GM12874 (cell line): ENCODE results near the gene IQCE.

Experiments used
- TF ChIP-seq, protein P1 (sequence below): IDR thresholded peaks from 2 replicates; pipeline ENCODE4 v1.5.1; 2011; ENCODE audit warnings: low read depth, mild to moderate bottlenecking, control low read depth, low read length, moderate library complexity; ENCODE audit not compliant: insufficient read depth

Gene IQCE

DNA sequence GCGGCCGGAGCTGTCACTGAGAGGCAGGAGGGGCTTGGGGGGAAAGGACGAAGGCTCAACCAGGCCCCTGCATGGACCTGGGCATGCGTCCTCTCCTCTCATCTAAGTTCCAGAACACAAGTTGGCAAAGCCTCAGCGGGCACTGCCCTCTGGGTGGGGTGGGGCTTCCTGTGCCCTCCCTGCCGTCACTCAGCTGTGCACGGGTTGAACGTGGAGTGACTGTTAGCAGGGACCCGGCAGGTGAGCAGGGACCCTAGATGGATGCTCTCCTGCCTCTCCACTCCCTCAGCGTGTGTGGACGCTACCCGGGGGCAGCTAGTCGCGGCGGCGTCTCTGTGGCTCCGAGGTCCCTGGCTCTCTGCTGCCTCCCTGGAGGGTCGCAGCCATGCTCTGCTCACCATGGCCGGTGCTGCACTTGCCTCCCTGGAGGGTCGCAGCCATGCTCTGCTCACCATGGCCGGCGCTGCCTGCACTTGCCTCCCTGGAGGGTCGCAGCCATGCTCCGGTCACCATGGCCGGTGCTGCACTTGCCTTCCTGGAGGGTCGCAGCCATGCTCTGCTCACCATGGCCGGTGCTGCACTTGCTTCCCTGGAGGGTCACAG is 36.6 kb downstream of the IQCE start:
- TF ChIP-seq, protein P1, sequence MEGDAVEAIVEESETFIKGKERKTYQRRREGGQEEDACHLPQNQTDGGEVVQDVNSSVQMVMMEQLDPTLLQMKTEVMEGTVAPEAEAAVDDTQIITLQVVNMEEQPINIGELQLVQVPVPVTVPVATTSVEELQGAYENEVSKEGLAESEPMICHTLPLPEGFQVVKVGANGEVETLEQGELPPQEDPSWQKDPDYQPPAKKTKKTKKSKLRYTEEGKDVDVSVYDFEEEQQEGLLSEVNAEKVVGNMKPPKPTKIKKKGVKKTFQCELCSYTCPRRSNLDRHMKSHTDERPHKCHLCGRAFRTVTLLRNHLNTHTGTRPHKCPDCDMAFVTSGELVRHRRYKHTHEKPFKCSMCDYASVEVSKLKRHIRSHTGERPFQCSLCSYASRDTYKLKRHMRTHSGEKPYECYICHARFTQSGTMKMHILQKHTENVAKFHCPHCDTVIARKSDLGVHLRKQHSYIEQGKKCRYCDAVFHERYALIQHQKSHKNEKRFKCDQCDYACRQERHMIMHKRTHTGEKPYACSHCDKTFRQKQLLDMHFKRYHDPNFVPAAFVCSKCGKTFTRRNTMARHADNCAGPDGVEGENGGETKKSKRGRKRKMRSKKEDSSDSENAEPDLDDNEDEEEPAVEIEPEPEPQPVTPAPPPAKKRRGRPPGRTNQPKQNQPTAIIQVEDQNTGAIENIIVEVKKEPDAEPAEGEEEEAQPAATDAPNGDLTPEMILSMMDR, result no peak

DNA sequence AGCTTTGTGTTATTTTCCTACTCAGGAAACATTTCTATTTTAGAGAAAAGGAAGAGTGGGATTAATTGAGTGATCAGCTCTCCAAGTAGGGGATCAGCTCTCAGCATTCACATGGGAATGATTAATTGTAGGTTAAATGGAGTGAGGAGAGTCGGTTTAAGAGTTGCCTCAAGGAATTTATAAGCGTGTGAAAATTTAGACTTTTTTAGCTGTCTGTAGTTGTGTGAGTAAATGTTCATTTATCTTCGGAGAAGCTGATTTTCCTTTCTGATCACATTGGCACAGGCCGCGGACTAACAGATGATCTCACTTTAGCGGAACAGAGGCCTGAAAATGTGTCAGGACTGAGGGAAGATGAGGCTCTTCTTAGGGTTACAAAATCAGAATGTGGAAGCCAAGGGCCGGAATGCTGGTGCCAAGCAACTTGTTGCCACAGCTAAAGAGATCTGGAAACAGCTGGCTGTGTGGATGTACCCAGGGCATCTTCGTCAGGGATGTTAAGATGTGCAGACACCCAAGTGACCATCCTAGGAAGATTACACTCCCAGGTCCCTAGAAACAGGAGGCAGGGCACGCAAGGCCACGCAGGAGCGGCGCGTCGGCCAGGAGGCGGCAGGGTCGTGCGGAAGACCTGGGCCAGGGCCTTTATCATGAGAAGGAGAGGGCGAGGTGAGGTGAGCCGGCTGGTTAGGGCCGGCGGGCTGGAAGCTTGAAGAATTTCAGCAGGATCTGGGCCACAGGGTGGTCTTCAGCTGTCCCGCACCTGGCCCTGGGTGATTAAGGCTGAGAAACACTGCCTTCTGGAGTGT is 37.9 kb downstream of the IQCE start:
- TF ChIP-seq, protein P1, result no peak

DNA sequence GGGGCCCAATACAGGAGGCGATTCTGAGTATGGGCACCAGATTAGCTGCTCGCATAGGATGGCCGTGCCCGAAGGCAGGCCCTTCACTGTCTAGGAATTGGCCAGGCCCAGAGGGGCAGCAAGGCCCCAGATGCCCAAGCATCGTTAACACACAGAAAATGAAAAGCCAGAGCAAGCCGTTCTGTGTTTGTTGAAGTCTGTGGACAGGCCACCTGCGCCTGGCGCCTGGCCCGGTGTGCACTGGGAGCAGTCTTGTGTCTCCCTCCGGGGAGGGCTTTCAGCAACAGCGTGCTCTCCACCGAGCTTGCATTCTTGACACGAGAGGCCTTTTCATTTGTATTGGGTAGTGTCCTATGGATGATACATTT is 38.5 kb downstream of the IQCE start:
- TF ChIP-seq, protein P1, result no peak

DNA sequence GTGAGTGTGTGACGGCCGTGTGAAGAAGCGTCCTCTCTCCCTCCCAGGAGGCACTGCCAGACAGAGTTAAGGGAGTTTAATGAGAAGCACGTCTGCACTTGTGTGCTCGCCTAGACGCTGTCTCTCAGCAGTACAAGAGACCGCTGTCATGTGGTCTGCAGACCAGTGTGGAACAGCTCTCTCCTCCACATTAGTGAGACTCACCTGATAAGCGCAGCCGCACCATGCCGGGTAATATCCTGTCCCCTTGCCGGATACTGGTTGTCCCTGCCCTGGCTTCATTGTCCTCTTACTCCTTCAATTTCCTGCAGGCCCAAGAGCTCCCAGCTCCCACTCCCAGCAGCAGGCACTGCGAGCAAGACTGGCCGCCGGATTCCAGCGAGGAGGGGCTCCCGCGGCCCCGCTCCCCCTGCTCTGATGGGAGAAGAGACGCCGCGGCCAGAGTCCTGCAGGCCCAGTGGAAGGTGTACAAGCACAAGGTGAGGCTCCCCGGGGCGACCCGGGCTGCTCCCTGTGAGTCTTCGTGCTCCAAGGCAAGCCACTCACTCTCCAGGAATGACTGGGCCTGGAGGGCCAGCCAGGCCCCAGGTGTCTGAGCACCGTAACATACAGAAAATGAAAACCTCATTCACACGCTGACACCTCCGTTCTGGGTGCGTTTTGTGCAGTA is 39.5 kb downstream of the IQCE start:
- TF ChIP-seq, protein P1, result no peak

GRCh38 chr7:2601065-2601464 is 42.3 kb downstream of the IQCE start:
- TF ChIP-seq, protein P1, result no peak

DNA sequence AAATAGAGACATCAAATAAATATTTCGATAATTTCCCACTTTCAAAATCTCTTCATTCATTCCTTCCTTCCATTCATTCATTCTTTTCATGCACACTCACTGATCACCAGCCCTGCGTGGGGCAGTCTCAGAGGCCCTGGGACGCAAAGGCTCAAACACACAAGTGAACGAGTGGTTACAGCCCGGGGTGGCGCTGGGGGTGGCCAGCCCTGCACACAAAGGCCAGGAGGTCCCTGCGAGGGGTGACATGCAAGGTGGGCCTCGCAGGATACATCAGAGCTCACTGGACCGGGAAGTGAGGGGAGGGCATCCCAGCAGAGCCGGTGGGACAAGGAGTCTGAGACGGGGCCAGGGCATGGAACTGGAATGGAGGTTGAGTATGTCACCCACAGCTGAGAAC is 43.1 kb downstream of the IQCE start:
- TF ChIP-seq, protein P1, result no peak

DNA sequence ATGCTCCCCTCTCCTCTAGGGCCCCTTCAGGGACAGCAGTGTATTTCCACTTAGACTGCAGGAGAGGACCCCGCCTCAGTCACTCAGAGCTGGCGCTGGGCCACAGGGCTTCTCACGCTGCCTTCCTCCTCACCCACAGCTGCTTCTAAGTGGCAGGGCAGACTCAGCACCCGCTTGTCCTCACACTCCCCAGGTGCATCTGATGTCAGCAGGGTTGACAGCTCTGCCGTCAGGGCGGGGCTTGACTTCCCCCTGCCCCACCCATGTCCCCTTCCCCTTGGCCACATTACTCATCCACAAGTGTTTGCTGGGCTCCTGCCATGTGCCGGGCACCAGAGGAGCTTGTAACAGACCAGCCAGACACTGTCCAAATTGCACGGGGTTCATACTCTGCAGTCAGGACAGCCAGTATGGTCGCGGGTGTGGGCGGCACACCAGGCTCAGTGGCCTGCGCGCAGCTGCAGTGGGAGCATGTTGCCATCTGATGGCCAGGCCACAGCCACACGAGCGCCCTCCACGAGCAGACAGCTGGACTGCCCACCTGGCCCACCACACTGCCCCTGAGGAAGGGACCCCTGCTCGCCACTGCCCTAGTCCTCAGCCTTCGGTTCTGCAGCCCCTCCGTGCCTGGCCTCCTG is 43.7 kb downstream of the IQCE start:
- TF ChIP-seq, protein P1, result no peak
